OCI-LY1 (cell line): ENCODE results near the gene DDX17.

Experiments
- H2AFZ ChIP-seq: fragments of 200-600 bp; sonication (generic), shearing (Covaris generic); 2 replicates; pipeline ENCODE4 v1.6.0; 2014; ENCODE audit warnings: antibody characterized with exemption, mild to moderate bottlenecking, low read length
- H3F3A ChIP-seq: fragments of 200-600 bp; sonication (generic), shearing (Covaris generic); 2 replicates; pipeline ENCODE4 v1.6.0; 2014; ENCODE audit warnings: mild to moderate bottlenecking, antibody characterized with exemption, low read length, moderate library complexity; ENCODE audit not compliant: insufficient read depth
- H3K27ac ChIP-seq: fragments of 200-600 bp; sonication (generic); 2 replicates; pipeline ENCODE4 v1.5.1; 2014; ENCODE audit warnings: low read length, mixed run types, mild to moderate bottlenecking, low read depth; ENCODE audit not compliant: poor library complexity, severe bottlenecking
- H3K27me3 ChIP-seq: fragments of 200-600 bp; sonication (generic); 2 replicates; pipeline ENCODE4 v1.6.0; 2014; ENCODE audit warnings: antibody characterized with exemption, mild to moderate bottlenecking, low read length, moderate library complexity; ENCODE audit not compliant: insufficient read depth
- H3K36me3 ChIP-seq: fragments of 200-600 bp; sonication (generic); 2 replicates; pipeline ENCODE4 v1.6.1; 2014; ENCODE audit warnings: mild to moderate bottlenecking, antibody characterized with exemption, low read length, moderate library complexity, mixed read lengths; ENCODE audit not compliant: insufficient read depth
- H3K4me1 ChIP-seq: fragments of 200-600 bp; sonication (generic); 2 replicates; pipeline ENCODE4 v1.5.1; 2014; ENCODE audit warnings: mild to moderate bottlenecking, low read length, moderate library complexity; ENCODE audit not compliant: insufficient read depth, severe bottlenecking
- H3K4me2 ChIP-seq: fragments of 200-600 bp; sonication (generic), shearing (Covaris generic); 2 replicates; pipeline ENCODE4 v1.6.1; 2014; ENCODE audit warnings: low read length
- H3K4me3 ChIP-seq: fragments of 200-600 bp; sonication (generic); 2 replicates; pipeline ENCODE4 v1.5.1; 2014; ENCODE audit warnings: low read length, low read depth, mild to moderate bottlenecking, mixed read lengths; ENCODE audit not compliant: poor library complexity, severe bottlenecking
- H3K79me2 ChIP-seq: fragments of 200-600 bp; shearing (Covaris generic); 2 replicates; pipeline ENCODE4 v1.6.1; 2016; ENCODE audit warnings: mixed run types, low read length, mixed read lengths; ENCODE audit not compliant: insufficient read depth
- H3K9ac ChIP-seq: fragments of 200-600 bp; sonication (generic), shearing (Covaris generic); 2 replicates; pipeline ENCODE4 v1.6.1; 2014; ENCODE audit warnings: mild to moderate bottlenecking, low read length, mixed read lengths
- H3K9me2 ChIP-seq: fragments of 200-600 bp; sonication (generic), shearing (Covaris generic); 2 replicates; pipeline ENCODE4 v1.6.1; 2014; ENCODE audit warnings: low read depth, mild to moderate bottlenecking, low read length, mixed read lengths
- H3K9me3 ChIP-seq: fragments of 200-600 bp; shearing (Covaris generic); 2 replicates; pipeline ENCODE4 v1.6.1; 2014; ENCODE audit warnings: low read length, mixed read lengths
- H4K20me1 ChIP-seq: fragments of 200-600 bp; sonication (generic), shearing (Covaris generic); 2 replicates; pipeline ENCODE4 v1.6.0; 2016; ENCODE audit warnings: mild to moderate bottlenecking, low read length; ENCODE audit not compliant: insufficient read depth
- CTCF ChIP-seq: fragments of 200-600 bp; sonication (generic), shearing (Covaris generic); IDR thresholded peaks from 2 replicates; pipeline ENCODE4 v1.5.1; 2017; ENCODE audit warnings: mild to moderate bottlenecking, antibody characterized with exemption, low read length, moderate library complexity, mixed read lengths
- EZH2 ChIP-seq: fragments of 200-600 bp; sonication (generic), shearing (Covaris generic); IDR thresholded peaks from 2 replicates; pipeline ENCODE4 v1.8.0; 2017; ENCODE audit warnings: borderline replicate concordance, mixed run types, mild to moderate bottlenecking, antibody characterized with exemption, low read length, moderate library complexity, mixed read lengths

Gene DDX17

GRCh38 chr22:38487946-38488345, 18.2 kb downstream of the DDX17 start:
- Histone ChIP-seq H3K4me1 (no peaks in the 10 kb centered on the region), H3K9me2 (no peaks in the 10 kb centered on the region), H3K4me3 (no peak overlapping the region), H3F3A (peaks cover 9% of the 10 kb centered on the region; the same call in 1 of the 2 replicates), H3K4me2 (no peak overlapping the region), H4K20me1 (peaks cover 3% of the 10 kb centered on the region; the same call in 1 of the 2 replicates), H2AFZ (no peak overlapping the region), H3K9me3 (no peaks in the 10 kb centered on the region), H3K79me2 (no peaks in the 10 kb centered on the region), H3K27me3 (no peaks in the 10 kb centered on the region), H3K36me3 (peaks cover 98% of the 10 kb centered on the region), H3K9ac (no peak overlapping the region), H3K27ac (no peak overlapping the region)
- TF ChIP-seq EZH2 (no peak), CTCF (no peak)

- Histone ChIP-seq H3K79me2 (no peaks in the 10 kb centered on the region), H2AFZ (no peak overlapping the region), H3K4me1 (no peaks in the 10 kb centered on the region), H3K36me3 (peaks cover 98% of the 10 kb centered on the region), H3F3A (peaks cover 15% of the 10 kb centered on the region; the same call in 1 of the 2 replicates), H3K4me3 (no peak overlapping the region), H4K20me1 (peaks cover 3% of the 10 kb centered on the region; the same call in 1 of the 2 replicates), H3K27me3 (no peaks in the 10 kb centered on the region), H3K9ac (no peak overlapping the region), H3K4me2 (no peak overlapping the region), H3K9me3 (no peaks in the 10 kb centered on the region), H3K9me2 (no peaks in the 10 kb centered on the region), H3K27ac (no peak overlapping the region)
- TF ChIP-seq EZH2 (no peak), CTCF (no peak)
These were observed 20.3 kb downstream of the DDX17 start for GRCh38 chr22:38485783-38486182.

GRCh38 chr22:38484244-38484643, 21.9 kb downstream of the DDX17 start:
- TF ChIP-seq CTCF, result no peak
- TF ChIP-seq EZH2, result no peak
- H4K20me1 ChIP-seq, result peaks cover 3% of the 10 kb centered on the region; the same call in 1 of the 2 replicates
- H3K27ac ChIP-seq, result no peak overlapping the region
- no peak overlapping the region for H3K4me3 ChIP-seq
- H3K27me3 ChIP-seq, result no peaks in the 10 kb centered on the region
- H3K79me2 ChIP-seq, result no peaks in the 10 kb centered on the region
- H3K36me3 ChIP-seq, result peaks cover 86% of the 10 kb centered on the region
- no peak overlapping the region for H3K9ac ChIP-seq
- no peaks in the 10 kb centered on the region for H3K4me1 ChIP-seq
- H3K9me3 ChIP-seq, result no peaks in the 10 kb centered on the region
- H2AFZ ChIP-seq, result no peak overlapping the region
- H3K4me2 ChIP-seq, result no peak overlapping the region
- H3K9me2 ChIP-seq, result no peaks in the 10 kb centered on the region
- H3F3A ChIP-seq, result peaks cover 15% of the 10 kb centered on the region; the same call in 1 of the 2 replicates
